ENCODE results near the gene MST1. TPM values are rescaled to one million over a fixed set of nuclear protein-coding genes. Genes with fewer than 3 reads are reported as not detected.

Gene MST1
- total RNA-seq, 1 experiment from 2014 or later: 0.33 TPM

- peak; percentile 93 for DNase-seq
- Histone ChIP-seq H3K27me3 (no peaks in the 10 kb centered on the region), H3K36me3 (no peaks in the 10 kb centered on the region), H3K9me3 (no peaks in the 10 kb centered on the region), H3K4me3 (peak within 1 kb of the TSS; percentile 77)
Observed at GRCh38 chr3:49673715-49674496, 15.4 kb downstream of the MST1 start, which contains the start of gene APEH. TSS of gene APEH (plus strand) at chr3:49674351. CDS start at chr3:49674402, 51 bp downstream.

- H3K9me3 ChIP-seq: no peaks in the 10 kb centered on the region
- H3K36me3 ChIP-seq: no peaks in the 10 kb centered on the region
- H3K27me3 ChIP-seq: no peaks in the 10 kb centered on the region
- no peak for DNase-seq
- H3K4me3 ChIP-seq: peak overlapping the region; percentile 77
Observed at GRCh38 chr3:49673121-49673714, 16.1 kb downstream of the MST1 start.

GRCh38 chr3:49671291-49672288 lies 17.7 kb downstream of the MST1 start:
- Histone ChIP-seq H3K4me3 (no peak overlapping the region), H3K36me3 (no peaks in the 10 kb centered on the region), H3K27me3 (no peaks in the 10 kb centered on the region), H3K9me3 (no peaks in the 10 kb centered on the region)
- peak; percentile 45 for DNase-seq

GRCh38 chr3:49670940-49671290 lies 18.4 kb downstream of the MST1 start:
- Histone ChIP-seq H3K27me3 (no peaks in the 10 kb centered on the region), H3K9me3 (no peaks in the 10 kb centered on the region), H3K36me3 (no peaks in the 10 kb centered on the region), H3K4me3 (no peak overlapping the region)
- DNase-seq: no peak

- no peak for DNase-seq
- Histone ChIP-seq H3K4me3 (no peak overlapping the region), H3K27me3 (no peaks in the 10 kb centered on the region), H3K9me3 (no peaks in the 10 kb centered on the region), H3K36me3 (no peaks in the 10 kb centered on the region)
Observed at GRCh38 chr3:49669352-49669751, 19.9 kb downstream of the MST1 start.

GRCh38 chr3:49668861-49669260 lies 20.4 kb downstream of the MST1 start:
- DNase-seq: peak; percentile 43
- no peaks in the 10 kb centered on the region for H3K36me3 ChIP-seq

GRCh38 chr3:49668414-49668797 lies 20.9 kb downstream of the MST1 start:
- no peaks in the 10 kb centered on the region for H3K27me3 ChIP-seq
- no peaks in the 10 kb centered on the region for H3K9me3 ChIP-seq
- no peak for DNase-seq
- H3K4me3 ChIP-seq: no peak overlapping the region
- no peaks in the 10 kb centered on the region for H3K36me3 ChIP-seq

More at GRCh38 chr3:49668861-49669260, 20.4 kb downstream of the MST1 start:
- H3K4me3 ChIP-seq: no peak overlapping the region
- no peaks in the 10 kb centered on the region for H3K9me3 ChIP-seq
- no peaks in the 10 kb centered on the region for H3K27me3 ChIP-seq

GRCh38 chr3:49667701-49668413 lies 21.4 kb downstream of the MST1 start:
- Histone ChIP-seq H3K27me3 (no peaks in the 10 kb centered on the region), H3K36me3 (no peaks in the 10 kb centered on the region), H3K9me3 (no peaks in the 10 kb centered on the region), H3K4me3 (no peak overlapping the region)
- DNase-seq: no peak

GRCh38 chr3:49666592-49666991 lies 22.7 kb downstream of the MST1 start:
- Histone ChIP-seq H3K27me3 (no peaks in the 10 kb centered on the region), H3K9me3 (no peaks in the 10 kb centered on the region), H3K36me3 (no peaks in the 10 kb centered on the region), H3K4me3 (no peak overlapping the region)
- DNase-seq: no peak

GRCh38 chr3:49665822-49666519 lies 23.3 kb downstream of the MST1 start:
- DNase-seq: no peak
- Histone ChIP-seq H3K27me3 (no peaks in the 10 kb centered on the region), H3K4me3 (no peak overlapping the region), H3K36me3 (no peaks in the 10 kb centered on the region), H3K9me3 (no peaks in the 10 kb centered on the region)

- no peak for DNase-seq
- H3K4me3 ChIP-seq: no peak overlapping the region
- no peaks in the 10 kb centered on the region for H3K9me3 ChIP-seq
- no peaks in the 10 kb centered on the region for H3K27me3 ChIP-seq
- no peaks in the 10 kb centered on the region for H3K36me3 ChIP-seq
Observed at GRCh38 chr3:49664300-49664699, 25.0 kb downstream of the MST1 start.

GRCh38 chr3:49663831-49664230 lies 25.4 kb downstream of the MST1 start:
- no peak for DNase-seq

GRCh38 chr3:49662720-49663413 lies 26.4 kb downstream of the MST1 start:
- no peaks in the 10 kb centered on the region for H3K9me3 ChIP-seq
- no peaks in the 10 kb centered on the region for H3K27me3 ChIP-seq
- no peaks in the 10 kb centered on the region for H3K36me3 ChIP-seq
- DNase-seq: no peak
- no peak overlapping the region for H3K4me3 ChIP-seq

More at GRCh38 chr3:49663831-49664230, 25.4 kb downstream of the MST1 start:
- Histone ChIP-seq H3K27me3 (no peaks in the 10 kb centered on the region), H3K4me3 (no peak overlapping the region), H3K36me3 (no peaks in the 10 kb centered on the region), H3K9me3 (no peaks in the 10 kb centered on the region)

- Histone ChIP-seq H3K27me3 (no peaks in the 10 kb centered on the region), H3K4me3 (no peak overlapping the region), H3K9me3 (no peaks in the 10 kb centered on the region), H3K36me3 (no peaks in the 10 kb centered on the region)
- no peak for DNase-seq
Observed at GRCh38 chr3:49662021-49662420, 27.3 kb downstream of the MST1 start.

GRCh38 chr3:49661281-49661680 lies 28.0 kb downstream of the MST1 start:
- Histone ChIP-seq H3K36me3 (no peaks in the 10 kb centered on the region), H3K9me3 (no peaks in the 10 kb centered on the region), H3K4me3 (no peak overlapping the region), H3K27me3 (no peaks in the 10 kb centered on the region)
- no peak for DNase-seq
